ENCODE results near the gene ALOX12.
"Not testable (repeated sequence)": the region's sequence is repeated elsewhere in the genome, so short reads cannot be mapped to it uniquely, and the experiment has no call there.

The ALOX12 gene

GRCh38 chr17:7047566-7047965, 51.7 kb downstream of the ALOX12 start:
- peak; percentile 82 for DNase-seq

GRCh38 chr17:7048968-7049367, 53.1 kb downstream of the ALOX12 start:
- no peak for DNase-seq

DNA sequence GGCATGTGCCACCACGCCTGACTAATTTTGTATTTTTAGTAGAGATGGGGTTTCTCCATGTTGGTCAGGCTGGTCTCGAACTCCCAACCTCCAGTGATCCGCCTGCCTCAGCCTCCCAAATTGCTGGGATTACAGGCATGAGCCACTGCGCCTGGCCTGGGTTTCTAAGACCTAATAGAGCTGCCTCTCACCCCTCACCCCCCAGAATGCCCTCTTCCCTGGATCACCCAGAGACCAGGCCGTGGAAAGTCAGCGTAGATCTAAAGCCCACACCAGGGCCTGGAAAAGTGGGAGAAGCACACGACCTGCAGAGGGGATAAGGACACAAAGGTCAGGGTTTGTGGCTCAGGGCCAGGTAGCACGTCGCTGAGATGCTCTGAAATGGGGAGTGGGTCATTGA, 54.7 kb downstream of the ALOX12 start:
- not testable (repeated sequence) for DNase-seq

- DNase-seq: no peak
Measured at GRCh38 chr17:7056386-7056785, 60.5 kb downstream of the ALOX12 start.

DNA sequence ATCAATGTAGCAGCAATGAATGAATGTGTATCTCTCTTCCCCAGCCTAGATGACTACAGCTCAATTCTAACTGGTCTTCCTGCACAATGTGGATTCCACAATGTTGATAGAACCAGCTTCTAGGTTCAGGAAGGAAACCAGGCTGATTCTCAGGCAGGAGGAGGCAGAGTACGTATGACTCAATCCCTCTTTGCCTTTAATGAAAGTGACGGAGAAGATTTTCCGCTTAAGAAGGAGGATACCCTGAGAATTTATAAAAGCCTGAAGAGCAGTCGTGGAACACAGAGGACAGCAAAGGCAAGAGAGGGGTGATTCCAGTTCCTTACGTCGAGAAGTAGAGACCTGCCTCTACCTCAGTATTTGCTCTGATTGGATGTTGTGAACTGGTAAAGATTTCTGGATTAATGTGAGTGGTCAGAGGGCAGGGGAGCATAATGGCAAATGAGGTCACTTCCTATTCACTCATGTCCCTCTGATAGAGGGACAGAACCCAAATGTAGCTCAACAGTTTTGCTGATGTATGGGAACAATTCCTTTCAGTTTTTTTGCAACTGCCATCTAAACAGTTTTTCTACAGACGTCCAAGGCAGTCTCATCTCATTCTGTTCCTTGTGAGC, 63.1 kb downstream of the ALOX12 start:
- no peak for DNase-seq
